Measurements from ENCODE around the gene PLCB3. TPM values are rescaled to one million over a fixed set of nuclear protein-coding genes. Genes with fewer than 3 reads are reported as not detected.
A peak's percentile ranks its signal among the peaks of the same experiment; 100 is the strongest.

The PLCB3 gene
- total and polyA plus RNA-seq, 2 experiments from 2014 or later, result 19.0 to 23.5 TPM

- H3K4me3 ChIP-seq, result peak within 1 kb of the TSS; percentile 32
- H4K20me1 ChIP-seq (ENCODE audit: insufficient read depth, poor library complexity, severe bottlenecking), result peaks cover 3% of the 10 kb centered on the region
- 3% methylated on average over 48 of the region's 58 CpGs for WGBS (ENCODE audit: low lambda C conversion rate, missing lambda C conversion rate)
- peaks cover 23% of the 10 kb centered on the region for H3K79me2 ChIP-seq
- H3K9me2 ChIP-seq (replicated peaks; ENCODE audit: insufficient read depth), result no peaks in the 10 kb centered on the region
- H2AFZ ChIP-seq, result peak within 1 kb of the TSS; percentile 24
- no peaks in the 10 kb centered on the region for H3K27me3 ChIP-seq
- TF ChIP-seq CTCF (IDR thresholded peaks at IDR 0.05; ENCODE audit: poor library complexity), result no peak
- TF ChIP-seq EZH2 (IDR thresholded peaks at IDR 0.05; ENCODE audit: borderline replicate concordance), result no peak
- TF ChIP-seq EZH2phosphoT487 (IDR thresholded peaks at IDR 0.05; ENCODE audit: low read depth, severe bottlenecking, unreplicated experiment), result no peak
- H3K4me1 ChIP-seq (ENCODE audit: insufficient read depth), result peaks cover 20% of the 10 kb centered on the region
- peak; percentile 99 for DNase-seq (ENCODE audit: low spot score)
- H3K36me3 ChIP-seq (replicated peaks; ENCODE audit: insufficient read depth, low read depth), result no peaks in the 10 kb centered on the region
- H3K4me2 ChIP-seq, result peak within 1 kb of the TSS; percentile 82
- H3K9me3 ChIP-seq (ENCODE audit: low read depth), result no peaks in the 10 kb centered on the region
- H3K27ac ChIP-seq, result peak within 1 kb of the TSS; percentile 99
These were observed 10.7 kb upstream of the PLCB3 start, which contains the start of gene FKBP2 for GRCh38 chr11:64240435-64241240. Gene FKBP2 (plus strand): TSS chr11:64241095. CDS start chr11:64242388, 1,293 bp downstream.

GRCh38 chr11:64241241-64241490, 10.2 kb upstream of the PLCB3 start:
- Histone ChIP-seq H3K27ac (peak overlapping the region; percentile 99), H4K20me1 (ENCODE audit: insufficient read depth, poor library complexity, severe bottlenecking) (no peaks in the 10 kb centered on the region), H3K79me2 (peaks cover 27% of the 10 kb centered on the region), H3K4me3 (peak overlapping the region; percentile 23), H2AFZ (peak overlapping the region; percentile 24), H3K9me3 (ENCODE audit: low read depth) (no peaks in the 10 kb centered on the region), H3K4me1 (ENCODE audit: insufficient read depth) (peaks cover 20% of the 10 kb centered on the region), H3K27me3 (no peaks in the 10 kb centered on the region), H3K9me2 (replicated peaks; ENCODE audit: insufficient read depth) (no peaks in the 10 kb centered on the region), H3K36me3 (replicated peaks; ENCODE audit: insufficient read depth, low read depth) (no peaks in the 10 kb centered on the region), H3K4me2 (peak overlapping the region; percentile 82)
- DNase-seq (ENCODE audit: low spot score), result peak; percentile 100
- WGBS (ENCODE audit: low lambda C conversion rate, missing lambda C conversion rate), result no CpG with 5 or more reads among the region's 24 CpGs
- no peak for TF ChIP-seq CTCF (IDR thresholded peaks at IDR 0.05; ENCODE audit: poor library complexity)
- TF ChIP-seq EZH2phosphoT487 (IDR thresholded peaks at IDR 0.05; ENCODE audit: low read depth, severe bottlenecking, unreplicated experiment), result no peak
- no peak for TF ChIP-seq EZH2 (IDR thresholded peaks at IDR 0.05; ENCODE audit: borderline replicate concordance)

- Histone ChIP-seq H3K4me3 (peak overlapping the region; percentile 32), H3K9me3 (ENCODE audit: low read depth) (no peaks in the 10 kb centered on the region), H3K36me3 (replicated peaks; ENCODE audit: insufficient read depth, low read depth) (no peaks in the 10 kb centered on the region), H3K4me2 (peak overlapping the region; percentile 80), H4K20me1 (ENCODE audit: insufficient read depth, poor library complexity, severe bottlenecking) (no peaks in the 10 kb centered on the region), H3K27ac (peak overlapping the region; percentile 85), H2AFZ (no peak overlapping the region), H3K27me3 (no peaks in the 10 kb centered on the region), H3K4me1 (ENCODE audit: insufficient read depth) (peaks cover 20% of the 10 kb centered on the region), H3K9me2 (replicated peaks; ENCODE audit: insufficient read depth) (no peaks in the 10 kb centered on the region), H3K79me2 (peaks cover 29% of the 10 kb centered on the region)
- DNase-seq (ENCODE audit: low spot score), result peak; percentile 79
- TF ChIP-seq CTCF (IDR thresholded peaks at IDR 0.05; ENCODE audit: poor library complexity) (no peak), EZH2phosphoT487 (IDR thresholded peaks at IDR 0.05; ENCODE audit: low read depth, severe bottlenecking, unreplicated experiment) (no peak), EZH2 (IDR thresholded peaks at IDR 0.05; ENCODE audit: borderline replicate concordance) (no peak)
- under 1% methylated on average over 38 of the region's 63 CpGs for WGBS (ENCODE audit: low lambda C conversion rate, missing lambda C conversion rate)
These were observed 9.6 kb upstream of the PLCB3 start for GRCh38 chr11:64241491-64242374.

Data from hepatocyte (in vitro differentiated cells).